Peyer's patch (tissue), 4 donors: Measurements from ENCODE around the gene KRTDAP. TPM values are rescaled to one million over a fixed set of nuclear protein-coding genes. Genes with fewer than 3 reads are reported as not detected.

Experiments
- DNase-seq, 3 donors: peaks; one replicate each; pipeline ENCODE4 v3.0.0-alpha.2; 2017 to 2019
- H3K27ac ChIP-seq, 4 donors: fragments of 200-600 bp; sonication (generic); one replicate each; pipeline ENCODE4 v1.5.1; 2016 to 2019
- H3K27me3 ChIP-seq, 2 donors: fragments of 200-600 bp; sonication (generic); one replicate each; pipeline ENCODE4 v1.5.1; 2019
- H3K36me3 ChIP-seq, 3 donors: fragments of 200-600 bp; sonication (generic); one replicate each; pipeline ENCODE4 v1.5.1; 2016 to 2019
- H3K4me1 ChIP-seq, 4 donors: fragments of 200-600 bp; sonication (generic); one replicate each; pipeline ENCODE4 v1.5.1; 2016 to 2019
- H3K4me3 ChIP-seq, 4 donors: fragments of 200-600 bp; sonication (generic); 1 replicate in 3 of 4; 2 replicates in 1 of 4; pipeline ENCODE4 v1.5.1; 2016 to 2019; ENCODE audit warnings: mild to moderate bottlenecking in 1 of 4
- H3K9me3 ChIP-seq, 4 donors: fragments of 200-600 bp; sonication (generic); one replicate each; pipeline ENCODE4 v1.5.1; 2016 to 2019; ENCODE audit warnings: mild to moderate bottlenecking in 1 of 4
- POLR2A ChIP-seq, 2 donors: fragments of 450-650 bp; IDR thresholded peaks; one replicate each; pipeline ENCODE4 v1.5.1; 2017; ENCODE audit warnings: antibody characterized with exemption in 2 of 2, mild to moderate bottlenecking in 2 of 2, moderate library complexity in 2 of 2
- total RNA-seq, 4 donors: library from RNA; depleted of rRNA; stranded (reverse); fragments of >200 nt; gene quantifications; one replicate each; pipeline ENCODE4 v1.1.0, GENCODE V29; 2016
- TF ChIP-seq, protein P1 (sequence below), 6 experiments: fragments of 450-650 bp in 4 of 6; fragments of 200-600 bp in 2 of 6; sonication (generic) in 1 of 6; IDR thresholded peaks; one replicate each; pipeline ENCODE4 v1.5.1; 2017 to 2019; ENCODE audit warnings: antibody characterized with exemption in 6 of 6, mild to moderate bottlenecking in 3 of 6, moderate library complexity in 1 of 6

Gene KRTDAP
- total RNA-seq, 4 donors from 2014 or later = not detected

GRCh38 chr19:35524181-35524837 lies 34.0 kb upstream of the KRTDAP start:
- no peak overlapping the region for H3K4me3 ChIP-seq
- no peak for TF ChIP-seq POLR2A (IDR thresholded peaks at IDR 0.05)
- TF ChIP-seq, protein P1, sequence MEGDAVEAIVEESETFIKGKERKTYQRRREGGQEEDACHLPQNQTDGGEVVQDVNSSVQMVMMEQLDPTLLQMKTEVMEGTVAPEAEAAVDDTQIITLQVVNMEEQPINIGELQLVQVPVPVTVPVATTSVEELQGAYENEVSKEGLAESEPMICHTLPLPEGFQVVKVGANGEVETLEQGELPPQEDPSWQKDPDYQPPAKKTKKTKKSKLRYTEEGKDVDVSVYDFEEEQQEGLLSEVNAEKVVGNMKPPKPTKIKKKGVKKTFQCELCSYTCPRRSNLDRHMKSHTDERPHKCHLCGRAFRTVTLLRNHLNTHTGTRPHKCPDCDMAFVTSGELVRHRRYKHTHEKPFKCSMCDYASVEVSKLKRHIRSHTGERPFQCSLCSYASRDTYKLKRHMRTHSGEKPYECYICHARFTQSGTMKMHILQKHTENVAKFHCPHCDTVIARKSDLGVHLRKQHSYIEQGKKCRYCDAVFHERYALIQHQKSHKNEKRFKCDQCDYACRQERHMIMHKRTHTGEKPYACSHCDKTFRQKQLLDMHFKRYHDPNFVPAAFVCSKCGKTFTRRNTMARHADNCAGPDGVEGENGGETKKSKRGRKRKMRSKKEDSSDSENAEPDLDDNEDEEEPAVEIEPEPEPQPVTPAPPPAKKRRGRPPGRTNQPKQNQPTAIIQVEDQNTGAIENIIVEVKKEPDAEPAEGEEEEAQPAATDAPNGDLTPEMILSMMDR (IDR thresholded peaks at IDR 0.05) = no peak
- no peaks in the 10 kb centered on the region for H3K27me3 ChIP-seq
- H3K27ac ChIP-seq = no peak overlapping the region
- no peaks in the 10 kb centered on the region for H3K36me3 ChIP-seq
- H3K9me3 ChIP-seq = no peaks in the 10 kb centered on the region
- no peaks in the 10 kb centered on the region for H3K4me1 ChIP-seq
- DNase-seq = no peak

DNA sequence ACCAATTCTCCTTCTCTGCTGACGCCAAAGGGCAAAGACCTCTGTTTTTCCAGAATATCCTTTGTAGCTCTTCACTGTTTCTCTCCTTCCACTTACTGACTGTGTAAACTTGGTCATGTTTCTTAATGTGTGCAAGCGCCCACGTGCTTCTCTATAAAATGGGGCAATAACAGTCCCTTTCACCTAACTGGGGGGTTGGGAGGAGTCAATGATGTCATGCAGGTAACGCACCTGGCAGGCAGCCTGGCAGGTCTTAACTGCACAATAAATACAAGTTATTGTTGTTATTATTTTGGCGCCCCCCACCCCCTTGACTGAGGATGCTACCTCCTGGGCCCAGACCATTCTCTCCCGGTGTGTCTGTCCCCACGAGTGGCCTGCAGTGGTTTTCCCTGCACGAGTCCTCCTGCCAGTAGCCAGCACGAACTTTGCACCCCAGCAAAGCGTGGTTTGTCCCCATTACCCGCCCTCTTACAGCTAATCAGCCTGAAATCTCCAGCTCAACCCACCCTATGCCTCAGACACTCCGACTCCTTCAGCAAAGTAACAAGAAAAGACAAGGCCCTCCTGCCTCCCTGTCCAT lies 32.6 kb upstream of the KRTDAP start:
- no peak overlapping the region for H3K27ac ChIP-seq
- H3K36me3 ChIP-seq = no peaks in the 10 kb centered on the region
- no peak for DNase-seq
- no peaks in the 10 kb centered on the region for H3K4me1 ChIP-seq
- H3K9me3 ChIP-seq = no peaks in the 10 kb centered on the region
- TF ChIP-seq, protein P1 (IDR thresholded peaks at IDR 0.05) = no peak
- TF ChIP-seq POLR2A (IDR thresholded peaks at IDR 0.05) = no peak
- no peaks in the 10 kb centered on the region for H3K27me3 ChIP-seq
- H3K4me3 ChIP-seq = no peak overlapping the region

- H3K9me3 ChIP-seq = no peaks in the 10 kb centered on the region
Observed at GRCh38 chr19:35521124-35521743, 31.0 kb upstream of the KRTDAP start.

GRCh38 chr19:35519291-35519690 lies 29.0 kb upstream of the KRTDAP start:
- TF ChIP-seq, protein P1 (IDR thresholded peaks at IDR 0.05) = no peak
- TF ChIP-seq POLR2A (IDR thresholded peaks at IDR 0.05) = no peak
- Histone ChIP-seq H3K9me3 (no peaks in the 10 kb centered on the region), H3K27ac (no peak overlapping the region), H3K36me3 (no peaks in the 10 kb centered on the region), H3K4me1 (no peaks in the 10 kb centered on the region), H3K27me3 (no peaks in the 10 kb centered on the region), H3K4me3 (no peak overlapping the region)
- DNase-seq = no peak

More at GRCh38 chr19:35521124-35521743, 31.0 kb upstream of the KRTDAP start:
- no peaks in the 10 kb centered on the region for H3K4me1 ChIP-seq
- no peaks in the 10 kb centered on the region for H3K27me3 ChIP-seq
- no peak for TF ChIP-seq POLR2A (IDR thresholded peaks at IDR 0.05)
- DNase-seq = no peak
- H3K4me3 ChIP-seq = no peak overlapping the region
- H3K36me3 ChIP-seq = no peaks in the 10 kb centered on the region
- H3K27ac ChIP-seq = no peak overlapping the region

GRCh38 chr19:35518313-35518712 lies 28.0 kb upstream of the KRTDAP start:
- Histone ChIP-seq H3K36me3 (no peaks in the 10 kb centered on the region), H3K4me1 (no peaks in the 10 kb centered on the region), H3K4me3 (no peak overlapping the region), H3K27ac (no peak overlapping the region), H3K27me3 (no peaks in the 10 kb centered on the region), H3K9me3 (no peaks in the 10 kb centered on the region)
- no peak for TF ChIP-seq POLR2A (IDR thresholded peaks at IDR 0.05)
- TF ChIP-seq, protein P1 (IDR thresholded peaks at IDR 0.05) = no peak
- DNase-seq = no peak

DNA sequence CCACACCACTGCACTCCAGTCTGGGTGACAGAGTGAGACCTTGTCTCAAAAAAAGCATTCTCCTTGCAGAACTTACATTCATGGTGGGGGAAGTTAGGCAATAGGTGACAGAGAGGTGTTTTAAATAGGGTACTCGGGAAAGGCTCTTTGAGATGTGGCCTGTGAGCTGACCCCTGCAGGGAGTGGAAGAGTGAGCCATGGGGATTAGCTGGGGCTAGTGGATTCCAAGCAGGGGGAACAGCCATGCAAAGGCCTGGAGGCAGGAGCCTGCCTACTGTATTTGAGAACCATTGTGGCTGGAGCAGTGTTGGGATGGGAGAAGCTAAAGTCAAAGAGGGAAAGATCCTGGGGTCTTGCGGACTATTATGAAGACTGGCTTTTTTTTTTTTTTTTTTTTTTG lies 27.1 kb upstream of the KRTDAP start:
- H3K27ac ChIP-seq = no peak overlapping the region
- no peak overlapping the region for H3K4me3 ChIP-seq
- no peaks in the 10 kb centered on the region for H3K9me3 ChIP-seq
- no peaks in the 10 kb centered on the region for H3K27me3 ChIP-seq
- no peaks in the 10 kb centered on the region for H3K36me3 ChIP-seq
- no peak for DNase-seq
- TF ChIP-seq, protein P1 (IDR thresholded peaks at IDR 0.05) = no peak
- no peak for TF ChIP-seq POLR2A (IDR thresholded peaks at IDR 0.05)
- H3K4me1 ChIP-seq = no peaks in the 10 kb centered on the region
